Right ventricle myocardium superior (tissue), 1 donor: ENCODE data around the gene NDUFB11. TPM values are rescaled to one million over a fixed set of nuclear protein-coding genes. Genes with fewer than 3 reads are reported as not detected.

Source experiments
- ATAC-seq: fragments of 200-7000 bp; cut with Tn5 transposase; one replicate; pipeline ENCODE4 v1.9.1; 2020; ENCODE audit warnings: mild to moderate bottlenecking; ENCODE audit not compliant: poor library complexity
- DNase-seq: peaks from one replicate; pipeline ENCODE4 v3.0.0-alpha.2; 2020
- intact Hi-C: fragments of 100-400 bp; cut with DNase I; formaldehyde crosslinking; loops from one replicate; pipeline ENCODE4 v1.11.2; 2022
- long read RNA-seq: library from polyadenylated mRNA; unstranded; transcript quantifications from one replicate; pipeline ENCODE4 v2.0.0, GENCODE V29; 2021
- total RNA-seq: library from RNA; stranded (reverse); fragmentation: NEBNext Ultra II Directional; extraction: Animal tissue kit (Norgen Biotek cat#: 25700); gene quantifications from one replicate; pipeline ENCODE4 v1.2.1, GENCODE V29; 2021
- donor health status: DM: no; HTN: yes; CAD: no; lungs with severe emphysema.

The NDUFB11 gene
- 196 TPM for total RNA-seq
- long read RNA-seq, transcript NDUFB11-201 (3 exons, 948 nt) = minor isoform, 33 of 106 reads
- long read RNA-seq, transcript NDUFB11-202 (3 exons, 1,388 nt) = major isoform, 73 of 106 reads
- long read RNA-seq, partial matches to known transcripts = 0 of 106 reads
- long read RNA-seq, other reads (novel, unspliced or antisense) = 0 of 106 reads

DNA sequence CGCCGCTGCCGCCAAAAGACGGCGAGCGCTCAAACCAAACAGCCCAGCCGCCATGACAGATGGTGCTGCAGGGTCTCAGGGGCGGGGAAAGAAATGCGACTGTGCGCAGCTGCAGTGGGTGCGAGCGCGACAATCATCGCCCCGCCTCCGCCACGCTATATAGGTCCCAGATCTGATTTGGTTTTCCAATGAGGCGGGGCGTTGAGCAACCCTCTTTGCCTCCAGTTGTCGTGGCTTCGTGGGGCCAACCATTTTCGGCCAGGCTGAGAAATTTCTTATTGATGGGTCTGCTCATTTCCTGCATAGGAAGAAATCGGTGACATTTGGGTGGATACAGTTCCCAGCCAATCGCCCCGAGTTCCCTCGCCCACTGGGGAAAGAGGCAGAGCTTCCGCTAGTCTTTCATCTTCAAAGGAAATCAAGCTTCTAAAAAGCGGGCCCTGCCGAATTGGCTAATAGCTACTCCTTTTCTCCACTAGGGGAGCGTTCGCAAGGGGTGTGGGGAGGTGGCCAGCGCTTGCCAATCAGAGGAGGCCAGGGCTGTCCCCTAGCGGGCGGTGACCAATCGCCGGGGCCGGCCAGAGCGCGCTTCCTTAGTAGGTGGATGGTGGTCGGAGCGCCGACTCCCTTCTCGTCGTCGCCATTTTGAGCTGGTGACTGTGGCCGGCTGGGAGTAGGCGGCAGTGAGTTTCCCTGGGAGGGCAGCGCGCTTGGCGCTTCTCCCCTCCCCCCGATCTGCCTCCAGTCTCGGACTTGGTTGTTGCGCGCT, at the start of gene NDUFB11, which contains the start of gene RBM10:
TSS of gene NDUFB11 (minus strand) at position 77 of the 769 bp plus-strand sequence. CDS start at position 54, 23 bp downstream.
TSS of gene RBM10 (plus strand) at position 596 of the 769 bp plus-strand sequence. CDS start 2,261 bp downstream, outside the sequence.
- intact Hi-C loops = no loop called here
- DNase-seq = peak; percentile 96
- peak; percentile 97 for ATAC-seq

DNA sequence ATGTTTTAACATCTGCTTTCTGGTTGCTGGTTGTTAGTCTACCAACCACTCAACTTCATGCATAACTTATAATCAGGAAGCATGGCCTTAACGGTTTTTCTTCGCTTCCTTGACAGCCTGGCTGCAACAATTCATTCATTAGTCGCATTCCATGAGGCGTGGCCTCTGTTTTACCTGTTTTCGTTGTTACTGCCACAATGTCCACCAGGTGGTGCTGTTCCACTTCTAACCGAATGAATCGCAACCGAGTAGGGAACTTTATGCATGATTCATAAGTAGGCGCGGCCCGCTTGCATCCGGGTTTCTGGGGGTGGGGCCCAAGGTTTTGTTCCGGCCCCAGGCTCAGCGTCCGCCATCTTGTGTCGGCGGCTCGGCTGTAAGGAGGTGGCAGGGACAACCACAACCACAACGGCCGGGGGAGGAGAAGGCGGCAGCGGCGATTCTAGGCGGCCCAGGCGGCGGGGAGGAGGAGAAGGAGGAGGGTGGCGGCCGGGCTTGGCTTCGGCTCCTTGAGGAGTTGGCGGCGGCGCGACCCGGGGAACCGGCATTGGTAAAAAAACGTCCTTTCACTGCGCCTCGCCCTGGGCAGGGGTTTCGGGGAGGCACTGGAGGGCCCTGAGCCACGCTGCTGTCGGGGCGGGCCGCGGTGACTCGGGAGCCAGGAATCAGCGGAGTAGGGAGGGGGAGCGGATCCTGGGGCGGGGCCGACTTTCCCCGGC, 49.1 kb upstream of the NDUFB11 start, which contains the start of gene UBA1:
TSS of gene UBA1 (plus strand) at position 355 of the 719 bp plus-strand sequence. CDS start 4,974 bp downstream, outside the sequence.
- peak; percentile 94 for ATAC-seq
- peak; percentile 94 for DNase-seq
- intact Hi-C loops = loop anchor here (5.0 to 10.0 kb wide), 2 partner anchors 191 to 329 kb away; no protein-coding TSS in a partner anchor

DNA sequence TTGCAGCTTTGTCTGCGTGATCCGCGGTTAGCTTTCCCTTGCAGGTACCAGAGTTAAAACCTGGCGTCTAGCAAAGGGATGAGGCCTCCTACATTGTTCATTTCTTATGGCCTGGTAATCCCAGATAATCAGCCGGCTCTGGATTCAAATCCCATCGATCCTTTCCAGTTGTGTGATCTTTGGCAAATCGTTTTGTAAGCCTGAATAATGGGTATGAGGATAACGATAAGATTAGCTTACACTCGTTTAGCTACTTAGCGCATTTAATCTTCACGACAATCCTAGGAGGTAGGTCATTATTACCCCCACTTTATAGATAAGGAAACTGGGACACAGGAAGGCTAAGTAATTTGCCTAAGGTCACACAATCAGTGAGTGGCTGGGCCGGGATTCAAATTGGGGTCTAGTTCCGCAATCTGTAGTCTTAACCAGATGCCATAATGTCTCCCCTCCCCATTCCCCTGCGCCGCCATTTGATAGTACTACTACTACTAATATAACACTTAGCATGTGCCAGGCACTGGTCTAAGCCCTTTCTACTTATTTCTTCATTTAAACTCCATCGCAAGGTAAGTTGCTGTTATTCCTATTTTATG, 47.4 kb upstream of the NDUFB11 start:
- DNase-seq (no peak), ATAC-seq (no peak)
- intact Hi-C loops = loop anchor here (5.0 to 10.0 kb wide), 2 partner anchors 193 to 330 kb away; no protein-coding TSS in a partner anchor

DNA sequence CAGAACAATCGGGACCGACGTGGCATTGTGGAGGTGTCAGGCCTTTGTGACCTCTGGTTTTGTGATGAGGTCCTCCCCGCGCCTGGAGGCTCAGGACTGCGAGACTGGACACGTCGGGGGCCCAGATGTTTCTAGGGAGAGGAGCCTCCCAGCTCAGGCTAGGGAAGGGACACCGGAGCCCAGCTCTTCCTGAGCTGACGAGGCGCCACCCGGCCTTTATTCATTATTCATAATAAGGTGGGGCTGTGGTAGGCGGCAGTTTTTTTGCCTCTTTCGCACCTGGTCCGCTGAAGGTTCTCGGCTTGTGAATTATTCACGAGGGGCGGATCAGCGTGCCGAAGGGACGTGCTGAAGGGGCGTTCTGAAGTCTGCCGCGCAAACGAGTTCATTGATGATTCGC, 46.8 kb upstream of the NDUFB11 start:
- DNase-seq (no peak), ATAC-seq (no peak)
- intact Hi-C loops = loop anchor here (5.0 to 10.0 kb wide), 2 partner anchors 193 to 331 kb away; no protein-coding TSS in a partner anchor

DNA sequence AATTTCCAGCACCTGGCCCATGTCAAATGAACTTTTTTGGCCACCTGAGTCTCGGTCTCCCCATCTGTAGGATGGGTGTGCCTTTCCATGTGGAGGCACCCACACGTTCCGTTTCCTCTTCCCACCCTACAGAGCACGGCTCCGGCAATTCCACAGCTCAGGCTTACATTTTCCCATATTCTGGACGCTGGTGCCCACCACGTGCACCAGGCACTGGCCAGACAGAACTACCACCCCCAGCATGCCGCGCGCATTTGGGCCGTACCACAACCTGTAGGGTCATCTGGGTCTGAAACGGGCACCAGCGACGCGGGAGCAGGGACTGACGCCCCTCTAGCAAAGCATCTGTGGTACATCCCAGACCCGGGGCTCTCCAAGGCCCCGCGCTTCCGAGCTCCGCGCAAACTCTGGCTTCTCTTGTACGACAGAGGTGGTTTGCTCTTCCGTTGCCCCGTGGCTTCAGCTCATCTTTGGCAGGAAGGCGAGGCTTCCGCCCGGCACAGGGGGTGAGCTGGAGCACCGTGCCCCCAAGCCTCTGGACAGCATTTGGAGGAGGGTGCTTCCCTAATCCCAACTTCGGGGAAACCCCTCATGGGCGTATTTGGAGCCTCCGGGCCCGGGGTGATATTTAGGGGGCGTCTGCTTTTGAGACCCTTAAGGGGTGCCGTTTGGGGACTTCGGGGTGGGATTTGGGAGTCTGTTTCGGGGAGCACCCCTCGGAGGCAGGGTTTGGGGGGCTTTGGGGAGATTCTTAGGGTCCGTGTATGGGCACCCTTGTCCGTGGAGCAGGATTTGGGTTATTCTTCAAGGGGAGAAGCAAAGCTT, 46.2 kb upstream of the NDUFB11 start:
- intact Hi-C loops = loop anchor here (5.0 to 10.0 kb wide), 2 partner anchors 194 to 332 kb away; no protein-coding TSS in a partner anchor
- ATAC-seq = peak; percentile 87
- DNase-seq = peak; percentile 89

DNA sequence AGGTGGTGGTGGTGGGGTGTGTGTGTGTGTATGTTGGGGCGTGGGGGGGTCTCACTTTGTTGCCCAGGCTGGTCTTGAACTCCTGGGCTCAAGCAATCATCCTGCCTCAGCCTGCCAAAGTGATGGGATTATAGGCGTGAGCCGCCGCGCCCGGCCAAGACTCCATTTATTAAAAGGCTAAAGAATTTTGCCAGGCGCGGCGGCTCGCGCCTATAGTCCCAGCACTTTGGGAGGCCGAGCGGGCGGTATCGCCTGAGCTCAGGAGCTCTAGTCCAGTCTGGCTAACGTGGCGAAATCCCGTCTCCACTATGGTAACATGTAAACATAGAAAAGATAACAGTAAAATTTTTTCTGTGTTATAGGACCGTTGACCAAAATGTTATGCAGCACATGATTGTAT, 45.4 kb upstream of the NDUFB11 start:
- intact Hi-C loops = loop anchor here (5.0 to 10.0 kb wide), 2 partner anchors 195 to 332 kb away; no protein-coding TSS in a partner anchor
- DNase-seq = no peak
- ATAC-seq = no peak

DNA sequence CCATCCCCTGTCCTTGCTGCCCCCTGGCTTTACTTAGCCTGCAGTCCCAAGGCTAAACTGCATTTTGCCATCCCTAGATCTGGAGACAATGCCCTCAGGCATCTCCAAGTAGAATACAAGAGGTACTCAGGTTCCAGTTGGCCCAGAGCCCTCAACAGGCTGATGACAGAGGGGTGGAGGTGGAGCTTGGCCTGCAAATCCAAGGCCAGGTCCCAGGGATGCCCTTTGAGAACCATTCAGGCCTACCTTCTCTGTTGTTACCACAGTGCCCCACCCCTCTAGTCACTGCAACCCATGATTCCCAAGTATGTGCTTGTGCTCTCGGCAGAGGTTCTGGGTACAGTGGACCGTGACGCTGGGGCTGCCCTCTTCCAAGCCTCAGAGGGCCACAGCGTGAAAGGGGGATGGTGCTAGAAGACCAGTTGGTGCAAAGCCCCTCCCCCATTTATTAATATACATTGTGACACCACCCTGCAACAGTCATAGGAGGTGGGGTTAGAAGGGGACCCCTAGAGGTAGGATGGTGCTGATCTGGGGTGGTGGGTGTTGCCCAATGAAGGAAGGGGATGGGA, 42.7 kb upstream of the NDUFB11 start:
- no peak for DNase-seq
- intact Hi-C loops = no loop called here
- no peak for ATAC-seq

DNA sequence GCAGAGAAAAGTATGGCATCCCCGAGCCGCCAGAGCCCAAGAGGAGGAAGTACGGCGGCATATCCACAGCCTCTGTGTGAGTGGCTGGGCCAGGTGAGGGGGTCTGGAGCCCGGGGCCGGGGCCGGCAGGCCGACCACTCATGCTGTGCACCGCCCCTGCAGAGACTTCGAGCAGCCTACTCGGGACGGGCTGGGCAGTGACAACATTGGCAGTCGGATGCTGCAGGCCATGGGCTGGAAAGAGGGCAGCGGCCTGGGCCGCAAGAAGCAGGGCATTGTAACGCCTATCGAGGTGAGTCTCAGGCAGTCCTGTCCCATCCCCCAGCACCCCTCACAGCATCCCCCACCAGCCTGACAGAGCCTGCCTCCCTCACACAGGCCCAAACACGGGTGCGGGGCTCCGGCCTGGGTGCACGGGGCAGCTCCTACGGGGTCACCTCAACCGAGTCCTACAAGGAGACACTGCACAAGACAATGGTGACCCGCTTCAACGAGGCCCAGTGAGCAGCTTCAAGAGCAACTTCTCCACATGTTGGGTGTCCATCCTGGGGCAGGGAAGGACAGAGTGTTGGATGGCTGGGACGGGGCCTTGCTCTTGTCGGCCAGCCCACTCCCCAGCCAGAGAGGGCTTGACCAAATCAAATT, 41.7 kb upstream of the NDUFB11 start:
- intact Hi-C loops = no loop called here
- ATAC-seq = no peak
- no peak for DNase-seq

DNA sequence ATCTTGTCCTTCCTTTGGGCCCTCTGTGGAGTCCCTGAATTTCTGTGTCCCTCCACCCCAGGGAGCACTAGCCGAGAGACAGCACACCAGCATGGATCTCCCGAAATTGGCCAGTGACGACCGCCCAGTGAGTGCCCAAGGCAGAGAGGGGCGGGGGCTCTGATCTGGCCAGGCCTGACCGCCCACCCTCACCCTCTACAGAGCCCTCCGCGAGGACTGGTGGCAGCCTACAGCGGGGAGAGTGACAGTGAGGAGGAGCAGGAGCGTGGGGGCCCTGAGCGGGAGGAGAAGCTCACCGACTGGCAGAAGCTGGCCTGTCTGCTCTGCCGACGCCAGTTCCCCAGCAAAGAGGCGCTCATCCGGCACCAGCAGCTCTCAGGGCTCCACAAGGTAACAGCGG, 40.7 kb upstream of the NDUFB11 start:
- DNase-seq (no peak), ATAC-seq (no peak)
- intact Hi-C loops = no loop called here

DNA sequence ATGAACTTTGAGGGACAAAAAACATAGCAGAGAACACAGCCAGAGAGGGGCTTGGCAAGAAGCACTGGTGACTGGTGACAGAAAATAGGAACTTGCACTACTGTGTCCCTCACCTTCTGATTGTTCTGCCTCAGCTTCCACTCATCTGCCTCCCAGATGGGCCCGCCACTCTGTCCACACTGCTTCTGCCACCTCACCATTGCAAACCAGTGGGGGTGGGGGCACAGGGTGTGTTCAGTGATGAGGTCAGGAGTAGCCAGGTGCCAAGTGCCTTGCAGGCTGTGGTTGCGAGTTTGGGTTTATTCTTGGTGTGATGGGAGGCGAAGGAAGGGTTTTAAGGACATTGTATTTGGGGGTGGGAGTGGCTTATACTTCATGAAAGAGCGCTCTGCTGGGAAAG, 40.0 kb upstream of the NDUFB11 start:
- intact Hi-C loops = no loop called here
- no peak for ATAC-seq
- no peak for DNase-seq

DNA sequence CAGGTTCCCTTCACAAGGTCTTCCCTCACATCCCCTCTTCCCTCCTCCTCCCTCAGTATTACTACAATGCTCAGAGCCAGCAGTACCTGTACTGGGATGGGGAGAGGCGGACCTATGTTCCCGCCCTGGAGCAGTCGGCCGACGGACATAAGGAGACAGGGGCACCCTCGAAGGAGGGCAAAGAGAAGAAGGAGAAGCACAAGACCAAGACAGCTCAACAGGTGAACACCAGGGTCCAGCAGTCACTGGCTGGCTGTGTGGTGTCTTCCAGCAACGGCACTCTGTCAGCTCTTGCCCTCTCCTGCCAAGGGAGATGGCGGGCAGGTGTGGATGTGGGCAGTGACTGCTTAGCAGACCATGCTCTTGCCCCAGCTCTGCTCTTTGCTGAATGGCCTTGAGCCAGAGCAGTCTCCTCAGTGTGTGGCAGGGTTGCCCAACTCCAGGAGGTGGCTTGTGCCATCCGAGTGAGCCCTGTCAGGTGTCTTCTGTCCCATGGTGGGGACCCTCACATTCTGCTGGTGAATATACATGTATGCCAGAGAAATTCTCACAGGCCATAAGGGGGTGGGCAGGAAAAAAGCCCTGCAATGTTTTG, 37.7 kb upstream of the NDUFB11 start:
- DNase-seq = no peak
- no peak for ATAC-seq
- intact Hi-C loops = no loop called here

DNA sequence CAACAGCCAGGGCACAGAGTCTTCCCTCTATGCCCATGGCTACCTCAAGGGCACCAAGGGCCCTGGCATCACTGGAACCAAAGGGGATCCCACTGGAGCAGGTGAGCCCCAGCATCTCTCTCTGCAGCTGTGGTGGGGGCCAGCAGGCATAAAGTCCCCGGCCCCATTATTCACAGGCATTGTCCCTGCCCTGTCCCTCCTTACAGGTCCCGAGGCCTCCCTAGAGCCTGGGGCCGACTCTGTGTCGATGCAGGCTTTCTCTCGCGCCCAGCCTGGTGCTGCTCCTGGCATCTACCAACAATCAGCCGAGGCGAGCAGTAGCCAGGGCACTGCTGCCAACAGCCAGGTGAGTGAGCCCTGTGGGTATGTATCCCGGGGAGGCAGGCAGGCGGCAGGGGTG, 36.8 kb upstream of the NDUFB11 start:
- intact Hi-C loops = no loop called here
- ATAC-seq (no peak), DNase-seq (no peak)

DNA sequence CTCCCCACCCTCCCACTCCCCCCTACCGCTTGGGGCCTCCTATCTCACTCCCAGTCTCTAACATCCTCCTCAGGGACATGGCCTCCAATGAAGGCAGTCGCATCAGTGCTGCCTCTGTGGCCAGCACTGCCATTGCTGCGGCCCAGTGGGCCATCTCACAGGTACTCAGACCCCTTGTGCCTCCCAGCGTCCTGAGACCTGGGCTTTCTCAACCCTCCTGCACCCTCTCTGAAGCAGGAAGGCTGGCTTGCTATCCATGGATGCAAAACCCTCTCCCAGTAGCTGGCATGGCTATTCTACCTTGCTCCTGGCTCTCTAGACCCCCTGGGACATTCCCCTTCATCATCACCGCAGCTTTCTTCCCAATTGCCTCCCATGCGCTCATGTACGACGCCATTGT, 35.8 kb upstream of the NDUFB11 start:
- no peak for ATAC-seq
- intact Hi-C loops = no loop called here
- DNase-seq = no peak

DNA sequence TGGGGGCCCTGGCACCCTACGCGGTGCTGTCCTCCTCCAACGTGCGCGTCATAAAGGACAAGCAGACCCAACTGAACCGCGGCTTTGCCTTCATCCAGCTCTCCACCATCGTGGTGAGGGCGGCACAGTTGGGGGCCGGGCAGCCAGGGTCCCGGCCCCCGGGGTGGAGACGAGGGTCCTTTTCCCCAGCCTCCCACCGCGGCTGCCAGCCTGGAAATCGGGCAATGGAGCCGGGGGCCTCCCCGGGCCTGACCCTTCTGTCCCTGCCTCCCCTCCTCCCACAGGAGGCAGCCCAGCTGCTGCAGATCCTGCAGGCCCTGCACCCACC, 35.4 kb upstream of the NDUFB11 start:
- DNase-seq (no peak), ATAC-seq (peak; percentile 5)
- intact Hi-C loops = no loop called here

DNA sequence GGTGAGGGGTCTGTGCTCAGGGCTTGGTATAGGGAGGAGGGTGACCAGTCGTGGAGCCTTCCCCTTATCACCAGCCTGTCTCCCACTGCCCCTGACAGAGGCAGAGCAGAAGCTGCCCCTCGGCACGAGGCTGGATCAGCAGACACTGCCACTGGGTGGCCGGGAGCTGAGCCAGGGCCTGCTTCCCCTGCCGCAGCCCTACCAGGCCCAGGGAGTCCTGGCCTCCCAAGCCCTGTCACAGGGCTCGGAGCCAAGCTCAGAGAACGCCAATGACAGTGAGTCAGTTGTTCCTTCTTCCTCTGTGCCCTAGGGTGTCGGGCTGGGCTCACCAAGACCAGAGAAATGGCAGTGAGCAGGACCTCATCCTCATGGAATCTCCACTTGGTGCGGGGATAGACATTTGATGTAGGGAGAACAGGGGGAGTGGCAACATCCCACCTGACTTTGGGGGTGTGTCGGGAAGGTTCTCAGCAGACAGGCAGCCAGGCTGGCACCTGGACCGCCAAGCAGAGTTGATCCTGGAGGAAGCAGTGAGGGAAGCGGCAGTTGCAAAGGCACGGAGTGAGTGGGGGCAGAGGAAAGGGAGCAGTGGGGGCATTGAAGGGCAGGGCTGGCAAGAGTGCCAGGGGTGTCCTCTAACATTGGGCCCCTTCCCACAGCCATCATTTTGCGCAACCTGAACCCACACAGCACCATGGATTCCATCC, 34.9 kb upstream of the NDUFB11 start:
- intact Hi-C loops = no loop called here
- ATAC-seq = peak; percentile 91
- DNase-seq = peak; percentile 75

DNA sequence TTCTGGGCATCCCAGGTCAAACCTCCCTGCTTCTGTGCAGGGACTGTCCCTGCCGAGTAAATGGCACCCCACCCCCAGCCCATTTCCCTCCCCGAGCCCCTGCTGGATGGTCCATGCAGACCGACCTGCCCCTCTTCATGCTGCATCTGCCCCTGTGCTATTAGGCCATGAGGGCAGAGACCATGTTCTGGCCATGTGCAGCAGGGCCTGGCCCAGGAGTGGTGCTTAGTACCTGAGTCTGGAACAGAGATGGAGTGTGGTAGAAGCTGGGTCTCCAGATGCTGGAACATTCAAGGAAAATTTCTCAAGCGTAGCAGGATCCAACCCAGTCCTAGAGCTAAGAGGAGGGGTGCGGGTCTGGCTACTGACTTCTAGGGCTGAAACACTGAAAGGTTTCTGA, 33.8 kb upstream of the NDUFB11 start:
- DNase-seq (no peak), ATAC-seq (no peak)
- intact Hi-C loops = no loop called here
